Measurements from ENCODE around the gene RBM19. TPM values are rescaled to one million over a fixed set of nuclear protein-coding genes. Genes with fewer than 3 reads are reported as not detected.

Gene RBM19
- total RNA-seq, 4 donors from 2014 or later, result 20.7 to 41.1 (median 23.4) TPM

- intact Hi-C loops (cut with DNase I; ENCODE audit: low total_unique reads), result no loop called here
- DNase-seq (ENCODE audit: low spot score in 2 of 2), result no peak
- 87 to 90% methylated on average over 3 of the region's 3 CpGs for WGBS, 2 donors
- no peak overlapping the region for H3K4me3 ChIP-seq (ENCODE audit: low read depth, poor library complexity, severe bottlenecking)
- TF ChIP-seq POLR2A (IDR thresholded peaks at IDR 0.05) (no peak), CTCF (IDR thresholded peaks at IDR 0.05) (no peak)
These were observed 162.4 kb downstream of the RBM19 start for GRCh38 chr12:113803759-113804140.

GRCh38 chr12:113802966-113803758 is 163.0 kb downstream of the RBM19 start:
- no peak overlapping the region for H3K4me3 ChIP-seq (ENCODE audit: low read depth, poor library complexity, severe bottlenecking)
- TF ChIP-seq CTCF (IDR thresholded peaks at IDR 0.05), result no peak
- WGBS, 2 donors, result 69 to 75% methylated on average over 21 to 22 of the region's 22 CpGs
- DNase-seq (ENCODE audit: low spot score in 2 of 2), result no peak
- intact Hi-C loops (cut with DNase I; ENCODE audit: low total_unique reads), result no loop called here

- no peak overlapping the region for H3K4me3 ChIP-seq (ENCODE audit: low read depth, poor library complexity, severe bottlenecking)
- intact Hi-C loops (cut with DNase I; ENCODE audit: low total_unique reads), result no loop called here
- TF ChIP-seq POLR2A (IDR thresholded peaks at IDR 0.05) (no peak), CTCF (IDR thresholded peaks at IDR 0.05) (no peak)
- 71 to 74% methylated on average over 17 of the region's 17 CpGs for WGBS, 2 donors
- no peak for DNase-seq (ENCODE audit: low spot score in 2 of 2)
These were observed 163.9 kb downstream of the RBM19 start for GRCh38 chr12:113802000-113802749.

- H3K4me3 ChIP-seq (ENCODE audit: low read depth, poor library complexity, severe bottlenecking), result no peak overlapping the region
- no peak for DNase-seq (ENCODE audit: low spot score in 2 of 2)
These were observed 165.9 kb downstream of the RBM19 start for GRCh38 chr12:113800201-113800600.

GRCh38 chr12:113798552-113798951 is 167.6 kb downstream of the RBM19 start:
- WGBS, 2 donors, result 75 to 87% methylated on average over 14 of the region's 14 CpGs
- no peak for DNase-seq (ENCODE audit: low spot score in 2 of 2)
- intact Hi-C loops (cut with DNase I; ENCODE audit: low total_unique reads), result no loop called here
- TF ChIP-seq POLR2A (IDR thresholded peaks at IDR 0.05) (no peak), CTCF (IDR thresholded peaks at IDR 0.05) (no peak)
- no peak overlapping the region for H3K4me3 ChIP-seq (ENCODE audit: low read depth, poor library complexity, severe bottlenecking)

More at GRCh38 chr12:113800201-113800600, 165.9 kb downstream of the RBM19 start:
- 88 to 90% methylated on average over 11 to 12 of the region's 12 CpGs for WGBS, 2 donors
- intact Hi-C loops (cut with DNase I; ENCODE audit: low total_unique reads), result no loop called here
- TF ChIP-seq CTCF (IDR thresholded peaks at IDR 0.05) (no peak), POLR2A (IDR thresholded peaks at IDR 0.05) (no peak)

All from lower leg skin (tissue), 4 donors.